Islet of Langerhans (tissue), 1 donor: ENCODE results near the gene CSRNP2.
"Not testable (repeated sequence)": the region's sequence is repeated elsewhere in the genome, so short reads cannot be mapped to it uniquely, and the experiment has no call there.

Source experiments
- FAIRE-seq: peaks from one replicate; lab custom pipeline; 2011; peaks lifted over from hg19 to GRCh38; lab: Jason Lieb, UNC

CSRNP2 gene

GRCh38 chr12:51025836-51026638 is 57.4 kb downstream of the CSRNP2 start, which contains the start of gene SLC11A2:
Gene SLC11A2 (minus strand): TSS chr12:51026384. CDS start chr12:51010728, 15,656 bp downstream.
- no peak for FAIRE-seq

DNA sequence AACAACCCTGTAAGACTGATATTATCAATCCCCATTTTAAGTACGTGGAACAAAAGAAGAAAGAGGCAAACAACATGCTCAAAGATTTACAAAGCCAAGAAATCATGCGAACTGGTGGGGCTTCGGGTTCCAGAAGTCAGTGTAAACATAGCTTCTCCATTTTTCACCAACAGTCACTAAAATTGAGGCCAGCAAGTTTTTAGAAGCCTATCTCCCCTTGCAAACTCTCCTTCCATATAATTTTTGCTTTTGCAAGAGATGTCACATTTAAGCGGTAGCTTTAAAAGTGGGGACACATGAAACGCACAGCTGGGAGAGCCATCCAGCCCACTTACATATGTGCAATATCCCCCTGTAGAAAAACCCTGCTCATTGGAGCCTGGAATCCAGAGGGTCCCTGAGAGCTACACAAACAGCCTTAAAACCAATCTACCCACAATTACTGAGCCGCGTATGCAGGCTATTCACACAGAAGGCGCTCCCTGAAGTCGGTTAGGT is 58.0 kb downstream of the CSRNP2 start:
- FAIRE-seq, result no peak

GRCh38 chr12:51023625-51024382 is 59.6 kb downstream of the CSRNP2 start:
- FAIRE-seq, result no peak

DNA sequence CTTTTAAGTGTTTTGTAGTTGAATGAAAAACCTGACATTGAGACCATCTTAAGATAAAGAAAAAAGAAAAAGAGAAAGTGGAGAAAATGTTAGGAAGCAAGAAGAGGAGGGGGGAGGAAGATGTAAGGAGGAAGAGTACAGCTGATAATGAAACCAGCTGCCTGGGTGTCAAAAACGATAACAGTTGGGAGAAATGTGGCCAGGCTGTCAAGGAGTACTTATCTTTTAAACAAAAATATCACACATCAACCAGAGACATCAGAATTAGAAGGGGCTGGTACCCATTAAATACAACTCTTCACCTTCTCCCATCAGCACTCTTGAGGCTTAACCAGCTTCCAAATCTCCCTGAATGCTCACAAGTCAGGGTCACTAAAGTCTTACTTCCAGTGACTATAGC is 61.7 kb downstream of the CSRNP2 start:
- FAIRE-seq, result no peak

DNA sequence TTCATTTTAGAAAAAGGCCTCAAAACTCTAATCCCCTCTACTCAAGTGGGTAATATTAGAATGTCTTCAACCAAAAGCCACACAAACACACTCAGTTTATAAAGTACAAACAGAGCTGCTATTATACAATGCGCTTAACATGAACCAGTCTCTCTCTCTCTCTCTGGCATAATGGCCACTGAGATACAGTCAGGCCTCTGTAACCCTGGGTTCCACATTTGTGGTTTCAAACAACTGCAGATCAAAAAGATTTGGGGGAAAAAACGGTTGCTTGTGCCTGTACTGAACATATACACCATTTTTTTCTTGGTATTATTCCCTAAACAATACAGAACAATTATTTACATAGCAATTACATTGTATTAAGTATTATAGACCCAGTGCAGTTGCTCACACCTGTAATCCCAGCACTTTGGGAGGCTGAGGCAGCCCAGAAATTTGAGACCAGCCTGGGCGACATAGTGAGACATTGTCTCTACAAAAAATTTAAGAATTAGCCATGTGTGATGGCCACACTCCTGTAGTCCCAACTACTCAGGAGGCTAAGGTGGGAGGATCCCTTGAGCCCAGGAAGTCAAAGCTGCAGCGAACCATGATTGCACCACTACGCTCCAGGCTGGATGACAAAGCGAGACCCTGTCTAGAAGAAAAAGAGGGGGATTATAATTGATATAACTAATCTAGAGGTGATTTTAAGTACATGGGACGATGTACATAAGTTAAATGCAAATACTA is 62.8 kb downstream of the CSRNP2 start:
- no peak for FAIRE-seq

DNA sequence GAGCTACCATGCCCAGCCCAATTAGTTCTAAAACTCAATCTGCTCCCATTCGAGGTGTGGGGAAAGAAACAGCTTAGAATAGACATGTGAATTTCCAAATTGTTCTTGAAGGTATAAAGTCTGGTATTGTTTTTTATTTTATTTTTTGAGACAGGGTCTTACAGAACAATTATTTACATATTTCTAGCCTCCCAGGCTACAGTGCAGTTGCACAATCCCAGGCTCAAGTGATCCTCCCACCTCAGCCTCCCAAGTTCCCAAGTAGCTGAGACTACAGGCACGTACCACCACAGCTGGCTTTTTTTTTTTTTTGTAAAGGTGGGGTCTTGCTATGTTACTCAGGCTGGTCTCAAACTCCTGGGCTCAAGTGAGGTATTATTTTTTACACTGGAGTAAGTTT is 63.5 kb downstream of the CSRNP2 start:
- no peak for FAIRE-seq

- FAIRE-seq, result no peak
These were observed 64.4 kb downstream of the CSRNP2 start for GRCh38 chr12:51018956-51019355.

- FAIRE-seq, result no peak
These were observed 65.9 kb downstream of the CSRNP2 start for GRCh38 chr12:51017452-51017851.

DNA sequence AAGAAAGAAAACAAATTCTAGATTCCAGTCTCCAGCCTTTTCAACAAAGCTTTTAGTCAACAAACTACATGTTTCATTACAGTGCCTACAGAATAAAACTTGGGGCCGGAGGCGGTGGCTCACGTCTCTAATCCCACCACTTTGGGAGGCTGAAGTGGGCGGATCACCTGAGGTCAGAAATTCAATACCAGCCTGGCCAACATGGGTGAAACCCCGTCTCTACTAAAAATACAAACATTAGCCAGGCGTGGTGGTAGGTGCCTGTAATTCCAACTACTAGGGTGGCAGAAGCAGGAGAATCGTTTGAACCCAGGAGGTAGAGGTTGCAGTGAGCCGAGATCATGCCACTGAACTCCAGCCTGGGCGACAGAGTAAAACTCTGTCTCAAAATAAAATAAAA is 68.9 kb downstream of the CSRNP2 start:
- FAIRE-seq, result not testable (repeated sequence)

DNA sequence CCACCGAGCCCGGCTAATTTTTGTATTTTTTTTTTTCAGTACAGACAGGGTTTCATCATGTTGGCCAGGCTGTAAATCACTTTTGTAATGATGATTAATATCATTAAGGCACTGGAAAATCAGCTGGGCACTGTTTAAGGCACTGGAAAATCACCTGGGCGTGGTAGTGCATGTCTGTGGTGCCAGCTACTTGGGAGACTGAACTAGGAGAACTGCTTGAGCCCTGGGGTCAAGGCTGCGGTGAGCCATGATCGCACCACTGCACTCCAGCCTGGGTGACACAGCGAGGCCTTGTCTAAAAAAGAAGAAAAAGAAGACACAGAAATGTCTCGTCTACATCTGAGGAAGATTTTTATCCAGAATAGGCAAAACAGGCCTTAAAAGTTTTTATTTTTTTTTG is 70.0 kb downstream of the CSRNP2 start:
- no peak for FAIRE-seq

GRCh38 chr12:51012570-51013236 is 70.7 kb downstream of the CSRNP2 start:
- no peak for FAIRE-seq

DNA sequence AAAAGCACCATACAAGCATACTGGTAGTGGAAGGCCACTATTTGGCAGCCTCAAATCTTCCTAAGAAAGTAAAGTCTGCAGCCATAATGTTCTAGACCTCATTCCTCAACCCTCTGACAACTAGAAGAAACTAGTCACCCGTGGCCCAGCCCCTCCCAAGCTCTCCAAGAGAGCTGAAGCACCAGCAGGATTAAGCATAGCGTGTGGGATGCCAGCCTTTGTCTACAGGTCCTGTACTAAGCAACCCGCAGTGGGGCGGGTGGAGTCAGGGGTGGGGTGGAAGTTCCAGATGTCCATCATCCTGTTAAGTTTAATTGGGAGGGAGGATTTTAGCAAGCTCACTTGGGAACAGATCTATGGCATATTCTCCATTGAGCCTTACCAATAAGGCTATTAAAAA is 71.4 kb downstream of the CSRNP2 start:
- no peak for FAIRE-seq
